ENCODE data around the gene ADD2.

- no peak for TF ChIP-seq CTCF (conservative IDR thresholded peaks at IDR 0.05; ENCODE audit: low read depth, low read length)
- no peak for TF ChIP-seq EZH2 (IDR thresholded peaks at IDR 0.05; ENCODE audit: borderline replicate concordance, low read depth, low read length, poor library complexity, severe bottlenecking)
These were observed 128.1 kb downstream of the ADD2 start for GRCh38 chr2:70639841-70640436.
